Activated T-cell treated with anti-CD3 and anti-CD28 coated beads, Interleukin-2, amount 50 U/mL, for 72 hours (primary cell): Measurements from ENCODE around the gene STRA6. TPM values are rescaled to one million over a fixed set of nuclear protein-coding genes. Genes with fewer than 3 reads are reported as not detected.

Experiments
- ATAC-seq, 2 donors: fragments of 150-1000 bp; cut with Tn5 transposase; replicated peaks in 1 of 2; 2 replicates each; pipeline ENCODE4 v1.10.0; 2021; ENCODE audit warnings: moderate library complexity in 2 of 2, mild to moderate bottlenecking in 1 of 2
- DNase-seq, 2 donors: peaks; one replicate each; pipeline ENCODE4 v3.0.0; 2021 to 2022; ENCODE audit warnings: mixed read lengths in 1 of 2
- H3K27ac Mint-ChIP-seq: one replicate; pipeline ENCODE4 v1.8.0; 2022; ENCODE audit warnings: mild to moderate bottlenecking, moderate library complexity, mixed read lengths
- H3K27me3 Mint-ChIP-seq: one replicate; pipeline ENCODE4 v1.8.0; 2022; ENCODE audit warnings: low read depth, mixed read lengths
- H3K36me3 Mint-ChIP-seq, 2 donors: one replicate each; pipeline ENCODE4 v1.8.0; 2022; ENCODE audit warnings: mixed read lengths in 2 of 2, mild to moderate bottlenecking in 1 of 2; ENCODE audit not compliant: insufficient read depth in 2 of 2
- H3K4me1 Mint-ChIP-seq: one replicate; pipeline ENCODE4 v1.8.0; 2022; ENCODE audit warnings: low read depth, mixed read lengths
- H3K4me3 Mint-ChIP-seq, 2 donors: one replicate each; pipeline ENCODE4 v1.8.0; 2022; ENCODE audit warnings: mild to moderate bottlenecking in 2 of 2, mixed read lengths in 2 of 2, moderate library complexity in 2 of 2
- H3K9me3 Mint-ChIP-seq, 2 donors: one replicate each; pipeline ENCODE4 v1.8.0; 2022; ENCODE audit warnings: mixed read lengths in 2 of 2
- total RNA-seq, 2 donors: library from RNA; stranded (reverse); gene quantifications; one replicate each; pipeline ENCODE4 v1.2.3, GENCODE V29; 2022

Gene STRA6
- total RNA-seq, 2 donors from 2014 or later = 0.43 to 0.46 TPM

GRCh38 chr15:74176262-74177214 is 26.0 kb downstream of the STRA6 start:
- no peaks in the 10 kb centered on the region for H3K27me3 Mint-ChIP-seq
- ATAC-seq (no peak), DNase-seq (no peak)
- no peaks in the 10 kb centered on the region for H3K4me1 Mint-ChIP-seq
- no peak overlapping the region for H3K4me3 Mint-ChIP-seq
- no peak overlapping the region for H3K27ac Mint-ChIP-seq
- H3K9me3 Mint-ChIP-seq = no peaks in the 10 kb centered on the region
- H3K36me3 Mint-ChIP-seq = no peaks in the 10 kb centered on the region

GRCh38 chr15:74175271-74176191 is 27.1 kb downstream of the STRA6 start:
- no peaks in the 10 kb centered on the region for H3K27me3 Mint-ChIP-seq
- no peaks in the 10 kb centered on the region for H3K4me1 Mint-ChIP-seq
- DNase-seq = no peak
- no peak overlapping the region for H3K27ac Mint-ChIP-seq
- H3K4me3 Mint-ChIP-seq = no peak overlapping the region
- no peaks in the 10 kb centered on the region for H3K36me3 Mint-ChIP-seq
- ATAC-seq = no peak
- no peaks in the 10 kb centered on the region for H3K9me3 Mint-ChIP-seq

GRCh38 chr15:74174958-74175253 is 27.7 kb downstream of the STRA6 start:
- no peak for ATAC-seq
- no peaks in the 10 kb centered on the region for H3K9me3 Mint-ChIP-seq
- H3K36me3 Mint-ChIP-seq = no peaks in the 10 kb centered on the region
- H3K4me3 Mint-ChIP-seq = no peak overlapping the region
- no peaks in the 10 kb centered on the region for H3K4me1 Mint-ChIP-seq
- no peak for DNase-seq
- no peak overlapping the region for H3K27ac Mint-ChIP-seq
- H3K27me3 Mint-ChIP-seq = no peaks in the 10 kb centered on the region

GRCh38 chr15:74174219-74174957 is 28.2 kb downstream of the STRA6 start:
- Mint-ChIP-seq H3K27ac (no peak overlapping the region), H3K9me3 (no peaks in the 10 kb centered on the region), H3K4me1 (no peaks in the 10 kb centered on the region), H3K4me3 (no peak overlapping the region), H3K36me3 (no peaks in the 10 kb centered on the region), H3K27me3 (peaks cover under 1% of the 10 kb centered on the region)
- ATAC-seq (no peak), DNase-seq (no peak)

GRCh38 chr15:74173380-74174218 is 29.0 kb downstream of the STRA6 start, which contains the start of gene ISLR:
Gene ISLR (plus strand): TSS chr15:74173710. CDS start chr15:74174859, 1,149 bp downstream.
- H3K36me3 Mint-ChIP-seq = no peaks in the 10 kb centered on the region
- H3K9me3 Mint-ChIP-seq = no peaks in the 10 kb centered on the region
- DNase-seq = no peak
- no peaks in the 10 kb centered on the region for H3K4me1 Mint-ChIP-seq
- H3K27ac Mint-ChIP-seq = no peak within 1 kb of the TSS
- no peak for ATAC-seq
- peaks cover 8% of the 10 kb centered on the region for H3K27me3 Mint-ChIP-seq
- H3K4me3 Mint-ChIP-seq = no peak within 1 kb of the TSS

GRCh38 chr15:74172701-74173379 is 29.7 kb downstream of the STRA6 start:
- peaks cover 8% of the 10 kb centered on the region for H3K27me3 Mint-ChIP-seq
- H3K4me3 Mint-ChIP-seq = no peak overlapping the region
- no peak overlapping the region for H3K27ac Mint-ChIP-seq
- DNase-seq = no peak
- no peak for ATAC-seq
- H3K36me3 Mint-ChIP-seq = no peaks in the 10 kb centered on the region
- H3K4me1 Mint-ChIP-seq = no peaks in the 10 kb centered on the region
- H3K9me3 Mint-ChIP-seq = no peaks in the 10 kb centered on the region

GRCh38 chr15:74171965-74172541 is 30.5 kb downstream of the STRA6 start:
- H3K27me3 Mint-ChIP-seq = peaks cover 8% of the 10 kb centered on the region
- no peaks in the 10 kb centered on the region for H3K36me3 Mint-ChIP-seq
- no peak overlapping the region for H3K4me3 Mint-ChIP-seq
- DNase-seq (no peak), ATAC-seq (no peak)
- H3K9me3 Mint-ChIP-seq = no peaks in the 10 kb centered on the region
- no peak overlapping the region for H3K27ac Mint-ChIP-seq
- no peaks in the 10 kb centered on the region for H3K4me1 Mint-ChIP-seq

- Mint-ChIP-seq H3K9me3 (no peaks in the 10 kb centered on the region), H3K4me3 (no peak overlapping the region), H3K4me1 (no peaks in the 10 kb centered on the region), H3K27ac (no peak overlapping the region), H3K36me3 (no peaks in the 10 kb centered on the region), H3K27me3 (peaks cover 8% of the 10 kb centered on the region)
- no peak for DNase-seq
- ATAC-seq = no peak
These were observed 31.6 kb downstream of the STRA6 start for GRCh38 chr15:74170875-74171578.

GRCh38 chr15:74170071-74170844 is 32.3 kb downstream of the STRA6 start:
- DNase-seq = no peak

GRCh38 chr15:74168711-74169126 is 33.9 kb downstream of the STRA6 start:
- Mint-ChIP-seq H3K36me3 (no peaks in the 10 kb centered on the region), H3K4me3 (no peak overlapping the region), H3K9me3 (no peaks in the 10 kb centered on the region), H3K27me3 (peaks cover 8% of the 10 kb centered on the region), H3K4me1 (no peaks in the 10 kb centered on the region), H3K27ac (no peak overlapping the region)
- ATAC-seq (no peak), DNase-seq (no peak)

More at GRCh38 chr15:74170071-74170844, 32.3 kb downstream of the STRA6 start:
- no peak for ATAC-seq
- H3K4me3 Mint-ChIP-seq = no peak overlapping the region
- peaks cover 8% of the 10 kb centered on the region for H3K27me3 Mint-ChIP-seq
- no peak overlapping the region for H3K27ac Mint-ChIP-seq
- no peaks in the 10 kb centered on the region for H3K9me3 Mint-ChIP-seq
- no peaks in the 10 kb centered on the region for H3K4me1 Mint-ChIP-seq
- no peaks in the 10 kb centered on the region for H3K36me3 Mint-ChIP-seq
